Ascending aorta (tissue), 2 donors: ENCODE data around the gene THRA. TPM values are rescaled to one million over a fixed set of nuclear protein-coding genes. Genes with fewer than 3 reads are reported as not detected.

Experiments used
- DNase-seq, 2 donors: peaks; one replicate each; pipeline ENCODE4 v3.0.0-alpha.2; 2019; ENCODE audit warnings: low spot score in 2 of 2
- H3K27ac ChIP-seq, 2 donors: fragments of 200-600 bp; sonication (generic); one replicate each; pipeline ENCODE4 v1.5.1; 2016 to 2017; ENCODE audit warnings: mild to moderate bottlenecking in 1 of 2
- H3K27me3 ChIP-seq: fragments of 200-600 bp; sonication (generic); one replicate; pipeline ENCODE4 v1.5.1; 2017
- H3K36me3 ChIP-seq, 2 donors: fragments of 200-600 bp; sonication (generic); one replicate each; pipeline ENCODE4 v1.5.1; 2016
- H3K4me1 ChIP-seq, 2 donors: fragments of 200-600 bp; sonication (generic); one replicate each; pipeline ENCODE4 v1.5.1; 2016 to 2017; ENCODE audit warnings: mild to moderate bottlenecking in 1 of 2
- H3K4me3 ChIP-seq, 2 donors: fragments of 200-600 bp; sonication (generic); one replicate each; pipeline ENCODE4 v1.5.1; 2016 to 2017; ENCODE audit warnings: mild to moderate bottlenecking in 1 of 2
- H3K9me3 ChIP-seq, 2 donors: fragments of 200-600 bp; sonication (generic); one replicate each; pipeline ENCODE4 v1.5.1; 2016
- intact Hi-C: fragments of 100-400 bp; cut with DNase I; formaldehyde crosslinking; loops from one replicate; pipeline ENCODE4 v1.15.1; 2023
- total RNA-seq: library from RNA; depleted of rRNA; stranded (reverse); fragments of >200 nt; gene quantifications from one replicate; pipeline ENCODE4 v1.1.0, GENCODE V29; 2016
- TF ChIP-seq, protein P1 (sequence below), 3 experiments: fragments of 200-600 bp in 2 of 3; fragments of 450-650 bp in 1 of 3; sonication (generic) in 2 of 3; IDR thresholded peaks; one replicate each; pipeline ENCODE4 v1.5.1; 2016 to 2019; ENCODE audit warnings: antibody characterized with exemption in 3 of 3, mild to moderate bottlenecking in 1 of 3, moderate library complexity in 1 of 3

The THRA gene
- total RNA-seq, 1 donor from 2014 or later = 35.4 TPM

DNA sequence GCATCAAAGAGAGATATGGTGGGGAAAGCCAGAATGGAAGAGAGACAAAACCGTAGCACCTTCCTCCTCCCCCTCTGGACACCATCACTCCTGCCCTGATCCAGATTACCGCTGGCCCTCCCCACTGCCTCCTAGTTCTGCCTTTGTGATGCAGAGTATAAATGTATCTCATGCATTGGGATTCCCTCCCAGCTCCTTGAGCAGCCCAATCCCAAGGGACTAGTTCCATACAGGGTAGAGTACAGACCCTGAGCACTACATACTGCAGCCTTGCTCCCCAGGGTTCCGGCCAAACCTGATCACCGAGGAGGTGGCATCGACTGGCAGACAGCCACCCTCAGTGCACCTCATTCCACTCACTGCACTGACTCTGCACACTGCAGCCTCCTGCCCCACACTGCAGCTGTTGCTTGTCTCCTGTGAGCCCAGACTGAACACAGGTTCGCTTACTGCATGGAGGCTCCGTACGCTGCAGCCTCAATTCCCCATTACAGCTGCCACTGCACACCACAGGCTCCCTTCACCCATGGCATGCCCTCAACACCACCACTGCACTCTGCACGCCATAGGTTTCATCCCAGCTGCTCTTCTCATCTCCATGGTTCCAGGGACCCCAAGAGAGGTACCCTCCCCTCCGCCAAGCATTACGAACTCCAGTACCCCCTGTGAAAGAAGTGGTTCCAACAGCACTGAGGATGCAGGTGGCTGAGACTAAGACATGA, 1.7 kb upstream of the THRA start:
- Histone ChIP-seq H3K27me3 (no peaks in the 10 kb centered on the region), H3K4me3 (no peak overlapping the region), H3K27ac (peak overlapping the region; percentile 0 to 79), H3K4me1 (peaks cover 10 to 29% of the 10 kb centered on the region in 2 donors), H3K36me3 (no peaks in the 10 kb centered on the region), H3K9me3 (no peaks in the 10 kb centered on the region)
- intact Hi-C loops = no loop called here
- TF ChIP-seq, protein P1, sequence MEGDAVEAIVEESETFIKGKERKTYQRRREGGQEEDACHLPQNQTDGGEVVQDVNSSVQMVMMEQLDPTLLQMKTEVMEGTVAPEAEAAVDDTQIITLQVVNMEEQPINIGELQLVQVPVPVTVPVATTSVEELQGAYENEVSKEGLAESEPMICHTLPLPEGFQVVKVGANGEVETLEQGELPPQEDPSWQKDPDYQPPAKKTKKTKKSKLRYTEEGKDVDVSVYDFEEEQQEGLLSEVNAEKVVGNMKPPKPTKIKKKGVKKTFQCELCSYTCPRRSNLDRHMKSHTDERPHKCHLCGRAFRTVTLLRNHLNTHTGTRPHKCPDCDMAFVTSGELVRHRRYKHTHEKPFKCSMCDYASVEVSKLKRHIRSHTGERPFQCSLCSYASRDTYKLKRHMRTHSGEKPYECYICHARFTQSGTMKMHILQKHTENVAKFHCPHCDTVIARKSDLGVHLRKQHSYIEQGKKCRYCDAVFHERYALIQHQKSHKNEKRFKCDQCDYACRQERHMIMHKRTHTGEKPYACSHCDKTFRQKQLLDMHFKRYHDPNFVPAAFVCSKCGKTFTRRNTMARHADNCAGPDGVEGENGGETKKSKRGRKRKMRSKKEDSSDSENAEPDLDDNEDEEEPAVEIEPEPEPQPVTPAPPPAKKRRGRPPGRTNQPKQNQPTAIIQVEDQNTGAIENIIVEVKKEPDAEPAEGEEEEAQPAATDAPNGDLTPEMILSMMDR (IDR thresholded peaks at IDR 0.05) = no peak
- DNase-seq = no peak

DNA sequence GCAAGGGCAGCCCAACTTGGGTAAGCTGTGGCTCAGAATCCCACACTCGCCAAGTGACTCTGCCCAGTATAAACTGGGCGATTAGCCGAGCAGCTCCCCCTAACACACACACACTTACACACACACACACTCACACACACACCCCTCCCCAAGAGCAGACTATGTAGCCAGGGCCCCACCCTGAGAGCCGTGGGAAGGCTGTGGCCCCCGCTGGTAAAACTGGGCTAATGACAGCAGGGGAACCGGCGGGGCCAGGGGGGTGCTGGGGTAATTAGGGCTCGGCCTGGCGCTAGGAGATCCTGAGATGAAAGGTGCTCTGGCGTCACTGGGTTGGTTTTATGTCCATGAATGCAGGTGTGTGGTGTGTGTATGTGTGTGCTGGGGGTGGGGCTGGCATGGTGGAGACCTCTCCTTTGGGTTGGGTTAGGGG, 1.1 kb upstream of the THRA start:
- Histone ChIP-seq H3K4me3 (no peak overlapping the region), H3K36me3 (no peaks in the 10 kb centered on the region), H3K27me3 (no peaks in the 10 kb centered on the region), H3K27ac (peak overlapping the region; percentile 63 to 79), H3K4me1 (peaks cover 10 to 30% of the 10 kb centered on the region in 2 donors), H3K9me3 (no peaks in the 10 kb centered on the region)
- intact Hi-C loops = loop anchor here (1.0 to 2.0 kb wide), 3 partner anchors 25 to 107 kb away; no protein-coding TSS in a partner anchor
- TF ChIP-seq, protein P1 (IDR thresholded peaks at IDR 0.05) = no peak
- DNase-seq = no peak

DNA sequence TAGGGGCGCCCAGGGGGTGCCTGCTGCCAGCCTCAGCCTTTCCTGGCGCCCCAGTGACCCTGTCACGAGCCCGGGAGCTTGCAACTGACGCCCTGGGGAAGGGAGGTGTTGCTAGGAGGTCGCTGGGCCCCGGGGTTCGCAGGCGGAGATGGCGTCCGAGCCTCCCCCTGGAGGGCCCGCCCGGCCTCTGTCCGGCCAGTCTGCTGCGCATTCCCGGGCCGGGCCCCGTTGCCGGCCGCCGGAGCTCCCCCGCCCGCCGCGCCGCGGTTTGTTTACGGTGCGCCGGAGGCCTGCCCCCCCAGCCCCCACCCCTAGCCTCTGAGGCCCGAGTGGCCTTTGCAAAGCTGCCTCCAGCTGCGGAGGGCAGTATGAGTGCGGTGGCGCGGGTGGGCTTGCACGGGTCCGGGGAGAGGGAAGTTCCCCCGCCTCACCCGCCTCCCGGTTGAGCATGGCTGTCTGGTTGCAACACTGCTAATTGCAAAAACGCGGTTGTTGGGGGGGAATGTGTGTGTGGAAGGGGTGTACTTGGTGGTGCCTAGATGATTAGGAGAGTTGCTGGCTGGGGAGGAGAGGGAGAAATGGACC, 514 bp downstream of the THRA start:
- H3K4me1 ChIP-seq = peaks cover 10 to 40% of the 10 kb centered on the region in 2 donors
- intact Hi-C loops = loop anchor here (1.0 to 2.0 kb wide), 2 partner anchors 12 to 106 kb away; no protein-coding TSS in a partner anchor

DNA sequence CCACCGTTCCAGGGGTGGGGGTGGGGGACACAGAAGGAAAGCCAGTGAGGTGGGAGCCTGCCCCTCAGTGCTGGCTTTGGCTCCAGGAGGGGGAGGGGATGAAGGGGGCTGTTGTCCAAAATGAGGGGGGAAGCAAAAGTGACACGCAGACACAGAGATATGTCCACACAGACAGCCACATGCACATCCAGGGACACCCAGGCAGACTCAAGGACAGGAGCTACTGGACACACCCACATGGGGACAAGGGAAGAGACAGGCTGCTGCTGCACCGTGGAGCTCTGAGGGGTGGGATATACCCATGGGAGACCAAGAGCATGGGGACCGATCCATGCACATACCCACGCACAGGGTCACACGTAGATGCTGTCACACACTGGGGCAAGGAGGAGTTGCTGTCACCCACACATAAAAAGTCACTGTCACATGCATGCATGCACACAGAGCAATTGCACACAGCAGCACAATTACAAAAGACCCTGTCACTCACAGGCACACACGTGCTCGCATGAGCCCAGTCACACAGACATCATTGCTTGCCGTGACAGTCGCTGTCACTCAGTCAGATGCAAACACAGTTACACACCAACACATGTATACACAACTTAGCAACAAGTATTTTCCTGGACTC, 1.3 kb downstream of the THRA start:
- H3K4me1 ChIP-seq = peaks cover 10 to 45% of the 10 kb centered on the region in 2 donors
- no peaks in the 10 kb centered on the region for H3K9me3 ChIP-seq
- H3K27ac ChIP-seq = peak overlapping the region; percentile 86 to 91
- DNase-seq = no peak
- TF ChIP-seq, protein P1 (IDR thresholded peaks at IDR 0.05) = no peak
- intact Hi-C loops = loop anchor here (1.0 to 2.0 kb wide), 2 partner anchors 11 to 105 kb away; no protein-coding TSS in a partner anchor
- H3K4me3 ChIP-seq = peak overlapping the region; percentile 93 to 100
- no peaks in the 10 kb centered on the region for H3K27me3 ChIP-seq
- H3K36me3 ChIP-seq = no peaks in the 10 kb centered on the region

More for the DNA sequence above, 514 bp downstream of the THRA start:
- Histone ChIP-seq H3K27ac (peak overlapping the region; percentile 86 to 91), H3K4me3 (peak overlapping the region; percentile 93 to 100), H3K36me3 (no peaks in the 10 kb centered on the region), H3K9me3 (no peaks in the 10 kb centered on the region), H3K27me3 (no peaks in the 10 kb centered on the region)
- TF ChIP-seq, protein P1 (IDR thresholded peaks at IDR 0.05) = no peak
- DNase-seq = no peak

DNA sequence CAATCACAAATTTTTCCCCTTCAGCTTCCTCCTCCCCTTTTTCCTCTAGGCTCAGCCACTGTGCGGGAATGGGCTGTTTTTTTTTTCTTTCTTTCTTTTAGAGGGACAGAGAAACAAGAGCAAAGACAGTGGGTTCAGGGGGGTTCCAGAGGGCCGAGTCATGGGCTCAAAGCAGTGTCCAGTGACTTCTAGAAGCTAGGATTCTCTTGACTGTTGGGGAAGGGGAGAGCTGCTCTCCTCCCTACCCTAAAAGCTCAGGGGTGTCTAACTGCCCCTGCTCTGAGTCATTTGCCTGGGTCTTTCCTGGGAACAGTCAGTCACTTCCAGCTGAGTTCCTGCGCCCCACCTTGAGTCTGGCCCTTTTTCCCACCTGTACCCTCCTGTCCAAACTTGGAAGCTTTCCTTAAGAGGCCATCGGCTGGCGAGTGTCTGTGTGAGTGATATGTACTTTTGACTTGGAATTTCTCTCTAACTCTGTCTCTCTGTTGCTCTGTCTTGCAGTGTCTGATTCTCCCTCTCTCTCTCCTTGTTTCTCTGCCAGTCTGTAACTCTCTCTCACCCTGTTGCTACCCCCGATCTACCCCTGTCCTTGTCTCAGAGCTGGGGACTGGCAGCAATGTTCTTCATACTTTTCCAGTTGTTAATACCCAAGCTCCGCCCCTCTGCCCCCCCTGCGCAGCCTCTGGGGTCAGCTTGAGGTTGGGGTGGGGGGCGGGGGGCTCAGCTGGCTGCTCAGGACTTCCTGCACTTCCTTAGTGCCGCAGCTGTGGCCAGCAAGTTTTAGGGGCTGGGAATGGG, 2.4 kb downstream of the THRA start:
- Histone ChIP-seq H3K27me3 (no peaks in the 10 kb centered on the region), H3K4me3 (peak overlapping the region; percentile 93 to 100), H3K36me3 (no peaks in the 10 kb centered on the region), H3K27ac (peak overlapping the region; percentile 91), H3K4me1 (peaks cover 18 to 56% of the 10 kb centered on the region in 2 donors), H3K9me3 (no peaks in the 10 kb centered on the region)
- intact Hi-C loops = no loop called here
- no peak for DNase-seq
- TF ChIP-seq, protein P1 (IDR thresholded peaks at IDR 0.05) = no peak
